Activated naive CD4-positive, alpha-beta T cell treated with anti-CD3 and anti-CD28 coated beads, Interleukin-2, amount 50 U/mL, for 72 hours (primary cell): ENCODE measurements around the gene CFAP65. TPM values are rescaled to one million over a fixed set of nuclear protein-coding genes. Genes with fewer than 3 reads are reported as not detected.

Experiments
- ATAC-seq, 2 donors: fragments of 150-1000 bp; cut with Tn5 transposase; 2 replicates each; pipeline ENCODE4 v1.10.0; 2021; ENCODE audit warnings: mild to moderate bottlenecking in 2 of 2, moderate library complexity in 2 of 2
- DNase-seq, 2 donors: peaks; one replicate each; pipeline ENCODE4 v3.0.0; 2021 to 2022; ENCODE audit warnings: low spot score in 2 of 2
- H3K27ac Mint-ChIP-seq, 2 donors: one replicate each; pipeline ENCODE4 v1.8.0; 2022; ENCODE audit warnings: mild to moderate bottlenecking in 2 of 2, mixed read lengths in 2 of 2
- H3K36me3 Mint-ChIP-seq, 2 donors: one replicate each; pipeline ENCODE4 v1.8.0; 2022; ENCODE audit warnings: mixed read lengths in 2 of 2
- H3K9me3 Mint-ChIP-seq, 2 donors: one replicate each; pipeline ENCODE4 v1.8.0; 2022; ENCODE audit warnings: mixed read lengths in 2 of 2
- total RNA-seq, 2 donors: library from RNA; stranded (reverse); gene quantifications; one replicate each; pipeline ENCODE4 v1.2.3, GENCODE V29; 2022

The CFAP65 gene
- total RNA-seq, 2 donors from 2014 or later: not detected

DNA sequence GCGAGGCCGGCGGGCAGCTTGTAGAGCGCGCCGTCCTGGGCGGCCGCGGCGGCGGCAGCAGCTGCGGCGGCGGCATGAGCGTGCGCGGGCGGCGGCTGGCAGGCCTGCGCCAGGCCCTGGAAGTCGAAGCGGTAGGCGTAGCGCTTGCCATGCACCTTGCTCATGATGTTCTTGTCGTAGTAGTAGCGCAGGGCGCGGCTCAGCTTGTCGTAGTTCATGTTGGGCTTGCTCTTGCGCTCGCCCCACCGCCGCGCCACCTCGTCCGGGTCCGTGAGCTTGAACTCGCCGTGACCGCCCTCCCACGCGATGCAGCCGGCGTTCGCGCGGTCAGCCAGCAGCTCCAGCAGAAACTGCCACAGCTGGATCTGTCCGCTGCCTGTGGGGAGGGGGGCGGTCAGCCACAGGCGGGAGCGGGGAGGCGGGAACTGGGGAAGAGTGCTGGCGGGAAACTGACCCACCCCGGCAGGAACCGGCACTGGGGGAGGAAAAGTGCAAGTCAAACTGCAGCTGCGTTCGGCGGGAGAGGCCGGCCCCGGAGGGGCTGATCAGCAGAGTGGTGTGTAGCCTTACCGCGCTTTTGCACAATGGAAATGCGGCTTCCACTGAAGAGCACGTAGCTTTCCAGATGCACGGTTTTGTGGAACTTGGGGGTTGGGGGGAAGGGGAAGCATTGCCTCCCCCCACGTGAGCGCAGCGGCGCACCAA is 59.3 kb downstream of the CFAP65 start:
- H3K9me3 Mint-ChIP-seq: no peaks in the 10 kb centered on the region
- H3K27ac Mint-ChIP-seq: no peak overlapping the region
- ATAC-seq (peak; percentile 16 to 37), DNase-seq (peak in 1 of 2 donors; percentile 47)
- peaks cover 0 to 6% of the 10 kb centered on the region in 2 donors for H3K36me3 Mint-ChIP-seq

DNA sequence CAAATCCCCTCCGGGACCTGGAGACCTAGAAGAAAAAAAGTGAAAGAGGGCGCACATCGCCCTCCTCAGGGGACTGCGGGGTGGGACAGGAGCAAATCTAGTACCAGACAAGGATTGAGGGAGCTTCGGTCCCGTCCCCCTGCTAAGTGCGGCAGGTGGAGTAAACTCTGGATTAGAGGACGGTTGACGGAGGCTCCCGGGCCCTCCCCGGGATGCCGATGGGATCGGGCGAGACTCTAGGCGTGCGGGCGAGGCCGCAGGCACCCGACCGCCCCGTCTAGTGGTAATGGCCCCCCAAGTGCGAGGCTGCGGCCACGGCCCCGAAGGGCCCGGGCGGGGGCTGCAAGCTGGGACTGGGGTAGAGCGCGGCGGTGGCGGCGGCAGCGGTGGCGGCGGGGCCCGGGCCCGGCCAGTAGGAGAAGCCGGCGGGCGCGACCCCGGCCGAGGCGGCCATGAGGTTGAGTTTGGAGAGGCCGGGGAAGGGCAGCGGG is 59.9 kb downstream of the CFAP65 start:
- Mint-ChIP-seq H3K36me3 (peaks cover 0 to 6% of the 10 kb centered on the region in 2 donors), H3K9me3 (no peaks in the 10 kb centered on the region), H3K27ac (no peak overlapping the region)
- ATAC-seq (peak in 1 of 2 donors; percentile 1), DNase-seq (no peak)

DNA sequence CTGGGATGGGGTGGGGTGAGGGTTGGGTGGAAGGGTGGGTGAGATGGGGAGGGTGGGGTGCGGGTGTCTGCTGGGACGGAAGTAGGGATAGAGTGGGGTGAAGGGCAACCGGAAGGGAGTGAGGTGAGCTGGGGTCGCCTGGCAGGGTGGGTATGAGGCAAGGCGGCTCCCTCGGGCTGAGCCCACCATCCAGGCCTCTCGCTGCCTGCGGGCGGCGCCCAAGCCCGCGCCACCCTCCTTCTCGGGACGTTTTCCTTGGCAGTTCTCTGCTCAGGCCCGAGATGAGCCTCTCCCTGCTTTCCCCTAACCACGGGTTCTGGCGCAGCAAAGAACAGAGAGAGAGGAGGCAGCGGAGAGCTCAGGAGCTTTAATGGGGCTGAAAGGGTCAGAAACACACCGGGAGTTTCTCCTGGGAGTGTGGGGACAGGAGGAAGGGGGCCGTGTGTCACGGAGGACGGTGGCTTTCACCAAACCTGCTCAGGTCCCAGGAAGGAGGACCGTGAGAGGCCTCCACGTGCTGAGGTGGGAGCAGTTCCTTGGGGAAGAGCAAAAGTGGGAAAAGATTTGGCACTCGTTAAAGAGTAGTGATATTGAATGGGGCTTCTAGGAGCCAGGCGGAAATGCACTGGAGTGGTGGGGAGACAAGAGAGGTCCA is 60.5 kb downstream of the CFAP65 start:
- peak overlapping the region in 1 of 2 donors; percentile 94 for H3K27ac Mint-ChIP-seq
- ATAC-seq (no peak), DNase-seq (peak in 1 of 2 donors; percentile 18)
- no peaks in the 10 kb centered on the region for H3K9me3 Mint-ChIP-seq
- H3K36me3 Mint-ChIP-seq: peaks cover 0 to 6% of the 10 kb centered on the region in 2 donors

DNA sequence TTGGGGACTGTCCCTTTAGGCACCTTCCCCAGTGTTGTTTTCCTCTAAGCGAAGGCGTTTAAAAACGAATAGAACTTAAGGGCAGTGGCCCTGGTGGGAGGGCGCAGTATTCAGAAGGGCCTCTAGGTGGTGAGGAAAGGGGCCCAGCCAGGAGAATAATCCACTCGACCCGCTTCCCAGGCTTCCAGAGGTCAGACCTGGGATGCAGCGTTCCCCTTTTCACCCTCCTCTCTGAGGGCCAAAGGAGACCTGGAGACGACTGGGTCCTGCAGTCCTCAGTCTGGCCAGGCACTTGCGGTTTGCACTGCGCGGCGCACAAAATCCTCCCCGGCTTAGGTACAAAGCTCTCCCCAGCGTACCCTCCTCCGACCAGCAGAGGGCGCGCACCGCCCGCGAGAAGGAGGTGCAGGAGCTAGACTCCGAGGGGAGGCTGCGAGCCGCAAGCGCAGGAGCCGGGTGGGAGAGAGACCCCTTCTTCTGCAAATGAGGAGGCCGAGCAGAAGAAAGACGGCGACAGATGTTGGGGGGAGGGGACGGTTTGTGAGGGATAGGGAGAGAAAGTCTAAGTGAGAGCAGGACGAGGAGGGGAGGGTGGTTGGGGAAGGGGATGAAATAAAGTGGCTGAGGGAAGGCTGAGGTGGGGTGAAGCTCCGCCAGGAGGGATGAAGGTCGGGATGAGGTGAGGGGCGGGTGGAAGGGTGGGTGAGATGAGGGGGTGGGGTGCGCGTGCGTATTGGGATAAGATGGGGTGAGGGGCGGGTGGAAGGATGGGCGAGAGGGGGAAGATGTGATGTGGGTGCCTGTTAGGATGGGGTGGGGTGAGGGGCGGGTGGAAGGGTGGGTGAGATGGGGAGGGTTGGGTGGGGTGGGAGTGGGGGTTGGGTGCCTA is 61.2 kb downstream of the CFAP65 start:
- Mint-ChIP-seq H3K9me3 (no peaks in the 10 kb centered on the region), H3K36me3 (peaks cover 0 to 6% of the 10 kb centered on the region in 2 donors), H3K27ac (no peak overlapping the region)
- peak; percentile 92 to 93 for ATAC-seq
- DNase-seq: peak; percentile 78 to 92

DNA sequence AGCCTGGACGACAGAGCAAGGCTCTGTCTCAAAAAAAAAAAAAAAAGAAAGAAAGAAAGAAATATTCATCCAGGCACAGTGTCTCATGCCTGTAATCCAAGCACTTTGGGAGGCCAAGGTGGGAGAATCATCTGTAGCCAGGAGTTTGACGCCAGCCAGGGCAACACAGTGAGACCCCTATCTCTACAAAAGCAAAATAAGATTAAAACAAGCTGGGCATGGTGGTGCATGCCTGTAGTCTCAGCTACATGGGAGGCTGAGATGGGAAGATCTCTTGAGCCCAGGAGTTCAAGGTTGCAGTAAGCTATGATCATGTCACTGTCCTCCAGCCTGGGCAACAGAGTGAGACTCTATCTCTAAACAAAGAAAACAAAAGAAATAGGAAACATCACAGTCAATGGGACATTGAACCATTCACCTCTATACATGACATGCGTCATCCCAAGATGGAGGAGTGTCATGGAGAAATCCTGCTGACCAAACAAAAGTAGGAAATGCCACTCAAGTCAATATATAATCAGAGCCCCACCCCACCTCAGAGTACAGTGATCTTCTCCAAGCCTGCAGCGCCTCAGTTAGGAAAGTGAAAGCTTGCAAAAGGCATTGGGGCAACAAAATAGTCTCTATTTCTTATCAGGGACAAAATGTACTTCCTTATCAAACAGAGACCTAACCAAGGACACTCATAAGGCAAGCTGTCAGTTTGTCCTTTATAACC is 66.1 kb downstream of the CFAP65 start:
- ATAC-seq: no peak
- no peak overlapping the region for H3K27ac Mint-ChIP-seq
- DNase-seq: no peak
- no peaks in the 10 kb centered on the region for H3K9me3 Mint-ChIP-seq
- H3K36me3 Mint-ChIP-seq: no peaks in the 10 kb centered on the region

DNA sequence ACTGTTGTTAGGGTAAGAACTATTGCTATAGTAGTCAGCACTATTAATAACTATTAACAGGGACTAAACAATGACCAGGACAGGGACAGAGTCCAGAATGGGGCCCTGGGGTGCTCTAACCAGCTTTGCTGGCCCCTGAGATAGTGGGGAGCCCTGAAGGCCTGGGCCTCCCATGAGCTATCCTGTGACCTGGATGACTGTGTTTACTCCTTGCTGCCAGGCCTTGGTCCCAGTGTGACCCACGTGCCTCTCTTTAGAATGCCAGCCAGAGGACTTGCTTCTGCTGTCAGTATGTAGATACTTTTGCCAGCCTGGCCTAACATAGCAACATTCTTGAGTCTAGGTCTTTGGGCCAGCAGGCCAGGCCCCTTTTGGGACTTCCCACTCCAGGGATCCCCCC is 70.4 kb downstream of the CFAP65 start:
- Mint-ChIP-seq H3K9me3 (no peaks in the 10 kb centered on the region), H3K36me3 (no peaks in the 10 kb centered on the region), H3K27ac (no peak overlapping the region)
- no peak for DNase-seq
- no peak for ATAC-seq

DNA sequence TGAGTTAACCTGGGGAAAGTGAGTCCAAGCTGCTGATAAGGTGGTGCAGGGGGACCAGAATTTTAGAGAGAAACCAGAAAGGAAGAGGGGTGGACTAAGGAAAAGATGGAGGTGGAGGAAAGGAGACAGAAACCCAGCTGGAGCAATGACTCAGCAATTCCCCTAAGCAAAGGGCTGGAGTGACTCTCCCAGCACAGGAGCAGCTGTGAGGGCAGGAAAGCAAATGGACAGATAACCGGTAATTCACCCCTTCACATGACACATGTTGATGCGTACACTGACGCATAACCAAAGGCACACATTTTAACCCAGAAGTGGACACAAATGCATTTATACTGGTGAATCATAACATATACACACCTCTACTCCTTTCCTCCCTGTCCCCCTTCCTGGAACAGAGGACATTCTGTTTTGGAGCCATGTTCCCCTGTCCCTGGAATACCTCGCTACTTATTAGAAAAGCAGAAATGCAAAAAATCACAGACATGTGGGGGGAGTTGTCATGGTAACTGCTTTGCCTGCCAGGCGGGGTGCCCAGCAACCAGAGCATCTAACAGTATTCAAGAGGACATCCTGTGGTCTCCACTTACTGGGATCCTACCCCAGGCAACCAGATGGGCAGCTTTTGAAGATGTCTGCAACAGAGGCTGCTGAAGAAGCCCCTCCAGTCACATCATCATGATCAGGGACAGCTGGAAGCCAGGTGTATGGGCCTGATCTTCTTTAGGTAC is 77.1 kb downstream of the CFAP65 start:
- no peak overlapping the region for H3K27ac Mint-ChIP-seq
- DNase-seq: peak in 1 of 2 donors; percentile 18
- H3K9me3 Mint-ChIP-seq: no peaks in the 10 kb centered on the region
- H3K36me3 Mint-ChIP-seq: no peaks in the 10 kb centered on the region
- ATAC-seq: no peak

DNA sequence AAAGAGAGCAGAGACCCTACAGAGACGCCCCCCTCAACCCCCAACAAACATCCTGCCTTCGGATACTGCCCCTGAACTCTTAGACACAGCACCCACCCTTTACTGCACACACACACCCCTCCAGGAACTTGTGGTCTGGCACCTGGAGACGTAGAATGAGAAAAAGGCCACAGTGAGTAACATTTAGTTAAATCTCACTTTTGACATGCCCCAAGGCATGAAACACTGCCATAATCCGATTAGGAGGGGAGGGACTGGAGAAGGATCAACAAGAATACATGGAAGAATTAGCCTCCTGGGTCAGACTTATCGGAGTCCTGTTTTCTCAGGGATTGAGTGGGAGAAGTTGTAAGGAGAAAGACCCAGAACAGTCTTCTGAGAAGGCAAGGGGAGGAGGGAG is 77.7 kb downstream of the CFAP65 start:
- ATAC-seq (no peak), DNase-seq (no peak)
- Mint-ChIP-seq H3K27ac (no peak overlapping the region), H3K9me3 (no peaks in the 10 kb centered on the region), H3K36me3 (no peaks in the 10 kb centered on the region)

DNA sequence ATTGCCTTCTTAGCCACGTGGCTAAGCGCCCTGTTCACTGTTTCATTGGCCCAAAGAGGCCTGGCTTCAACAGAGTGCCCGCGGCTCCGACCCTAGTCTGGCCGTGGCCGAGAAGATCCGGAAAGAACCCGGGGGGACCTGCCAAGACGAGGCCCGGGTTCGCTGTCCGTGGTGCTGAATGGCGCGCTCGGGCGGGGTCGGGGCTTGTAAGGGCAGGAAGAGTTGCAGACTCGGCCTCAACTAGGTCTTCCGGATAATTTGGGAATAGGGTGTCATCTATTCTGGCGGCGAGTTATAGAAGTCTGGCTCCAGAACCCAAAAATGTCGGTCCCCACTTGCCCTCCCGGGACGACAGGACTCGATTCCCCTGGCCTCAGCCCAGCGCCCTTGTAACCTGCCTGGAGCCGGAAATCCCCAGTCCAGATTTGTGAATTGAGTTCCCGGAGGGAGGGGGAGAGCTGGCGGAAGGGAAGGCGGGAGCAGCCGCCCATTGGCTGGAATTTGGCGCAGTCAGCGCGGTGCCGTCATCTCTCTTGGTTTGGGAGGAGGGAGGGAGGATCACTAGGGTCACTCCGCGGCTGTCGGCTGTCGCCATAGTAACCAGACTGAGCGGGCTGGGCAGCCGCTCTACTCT is 78.3 kb downstream of the CFAP65 start:
- ATAC-seq: no peak
- peak; percentile 34 to 78 for DNase-seq
- Mint-ChIP-seq H3K9me3 (no peaks in the 10 kb centered on the region), H3K27ac (no peak overlapping the region), H3K36me3 (no peaks in the 10 kb centered on the region)

DNA sequence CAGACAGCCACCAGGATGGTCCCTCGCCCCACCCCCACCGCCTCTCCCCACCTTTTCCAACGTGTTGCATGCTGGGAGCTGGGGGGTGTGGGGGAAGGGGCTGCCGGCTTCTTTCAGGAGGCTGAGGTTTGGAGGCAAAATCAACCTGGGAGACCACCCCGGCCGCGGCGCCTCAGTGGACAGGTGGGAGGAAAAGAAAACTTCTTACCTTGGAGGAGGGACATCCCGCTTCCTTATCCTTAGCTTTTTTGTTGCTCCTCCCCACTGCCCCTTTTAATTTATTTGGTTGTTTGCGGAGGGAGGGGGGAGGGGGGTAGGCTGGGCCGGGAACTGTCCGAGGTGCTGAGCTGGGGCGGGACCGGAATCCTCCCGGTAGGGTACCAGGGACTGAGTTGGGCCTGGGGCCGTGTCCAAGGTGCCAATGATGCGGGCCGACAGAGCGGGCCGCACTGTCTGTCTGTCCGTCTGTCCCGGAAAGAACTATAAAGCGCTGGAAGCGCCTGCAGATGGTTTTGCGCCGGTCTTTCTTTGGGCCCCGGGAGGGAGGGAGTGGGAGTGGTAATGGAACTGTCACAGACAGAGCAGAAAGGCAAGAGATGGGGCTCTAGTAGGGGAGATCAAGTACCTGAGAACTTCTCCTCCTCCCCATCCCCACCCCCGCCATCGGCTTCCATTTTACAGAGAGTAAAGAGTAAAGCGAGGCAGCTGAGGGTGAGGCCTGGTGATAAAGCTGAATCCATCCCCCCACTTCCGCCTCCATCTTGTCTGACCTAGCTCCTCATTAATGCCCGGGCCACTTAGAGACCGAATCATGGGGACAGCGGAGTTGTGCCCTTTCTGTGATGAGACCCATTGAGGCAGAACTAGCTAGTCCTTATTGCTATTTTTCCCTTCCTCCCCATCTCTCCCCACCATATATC is 79.4 kb downstream of the CFAP65 start:
- Mint-ChIP-seq H3K9me3 (no peaks in the 10 kb centered on the region), H3K36me3 (no peaks in the 10 kb centered on the region), H3K27ac (no peak overlapping the region)
- ATAC-seq (no peak), DNase-seq (no peak)

DNA sequence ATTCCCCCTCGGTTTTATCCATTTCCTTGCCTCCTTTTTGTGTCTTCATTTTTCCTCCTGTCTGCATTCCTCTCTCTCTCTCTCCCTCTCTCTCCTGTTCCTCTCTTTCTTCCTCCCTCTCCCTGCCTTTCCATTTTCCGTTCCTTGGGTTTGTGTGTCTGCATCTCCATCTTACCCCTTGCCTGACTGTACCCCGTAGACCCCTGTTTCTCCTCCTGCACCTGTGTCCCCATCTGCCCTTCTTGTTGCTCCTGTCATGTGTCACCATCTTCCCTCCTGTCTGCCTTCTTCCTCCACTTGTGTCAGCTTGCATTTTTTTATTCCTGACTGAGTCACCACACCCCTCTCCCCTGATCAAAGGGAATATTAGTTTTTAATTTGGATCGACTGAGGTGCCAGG is 80.1 kb downstream of the CFAP65 start:
- no peaks in the 10 kb centered on the region for H3K36me3 Mint-ChIP-seq
- ATAC-seq: no peak

DNA sequence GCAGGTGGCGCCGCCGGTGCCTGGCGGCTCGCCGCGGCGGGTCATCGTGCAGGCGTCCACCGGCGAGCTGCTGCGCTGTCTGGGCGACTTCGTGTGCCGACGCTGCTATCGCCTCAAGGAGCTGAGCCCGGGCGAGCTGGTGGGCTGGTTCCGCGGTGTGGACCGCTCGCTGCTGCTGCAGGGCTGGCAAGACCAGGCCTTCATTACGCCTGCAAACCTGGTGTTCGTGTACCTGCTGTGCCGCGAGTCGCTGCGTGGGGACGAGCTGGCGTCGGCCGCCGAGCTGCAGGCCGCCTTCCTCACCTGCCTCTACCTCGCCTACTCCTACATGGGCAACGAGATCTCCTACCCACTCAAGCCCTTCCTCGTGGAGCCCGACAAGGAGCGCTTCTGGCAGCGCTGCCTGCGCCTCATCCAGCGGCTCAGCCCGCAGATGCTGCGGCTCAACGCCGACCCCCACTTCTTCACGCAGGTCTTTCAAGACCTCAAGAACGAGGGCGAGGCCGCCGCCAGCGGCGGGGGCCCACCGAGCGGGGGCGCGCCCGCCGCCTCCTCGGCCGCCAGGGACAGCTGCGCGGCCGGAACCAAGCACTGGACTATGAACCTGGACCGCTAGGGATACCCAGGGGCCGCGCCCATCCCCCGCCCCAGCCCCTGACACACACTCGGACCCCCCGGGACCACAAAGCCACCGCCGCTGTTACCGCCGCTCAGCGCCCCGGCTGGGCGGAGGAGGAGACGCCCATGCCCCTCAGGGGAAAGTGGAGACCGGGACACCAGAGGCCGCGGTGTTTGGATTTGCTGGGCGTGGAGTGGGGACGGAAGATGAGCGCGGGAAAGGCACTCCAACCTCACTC is 80.8 kb downstream of the CFAP65 start:
- ATAC-seq (no peak), DNase-seq (no peak)
- Mint-ChIP-seq H3K27ac (peak overlapping the region in 1 of 2 donors; percentile 2), H3K9me3 (no peaks in the 10 kb centered on the region), H3K36me3 (no peaks in the 10 kb centered on the region)

More for the DNA sequence above, 80.1 kb downstream of the CFAP65 start:
- H3K27ac Mint-ChIP-seq: peak overlapping the region in 1 of 2 donors; percentile 2
- no peaks in the 10 kb centered on the region for H3K9me3 Mint-ChIP-seq
- no peak for DNase-seq

DNA sequence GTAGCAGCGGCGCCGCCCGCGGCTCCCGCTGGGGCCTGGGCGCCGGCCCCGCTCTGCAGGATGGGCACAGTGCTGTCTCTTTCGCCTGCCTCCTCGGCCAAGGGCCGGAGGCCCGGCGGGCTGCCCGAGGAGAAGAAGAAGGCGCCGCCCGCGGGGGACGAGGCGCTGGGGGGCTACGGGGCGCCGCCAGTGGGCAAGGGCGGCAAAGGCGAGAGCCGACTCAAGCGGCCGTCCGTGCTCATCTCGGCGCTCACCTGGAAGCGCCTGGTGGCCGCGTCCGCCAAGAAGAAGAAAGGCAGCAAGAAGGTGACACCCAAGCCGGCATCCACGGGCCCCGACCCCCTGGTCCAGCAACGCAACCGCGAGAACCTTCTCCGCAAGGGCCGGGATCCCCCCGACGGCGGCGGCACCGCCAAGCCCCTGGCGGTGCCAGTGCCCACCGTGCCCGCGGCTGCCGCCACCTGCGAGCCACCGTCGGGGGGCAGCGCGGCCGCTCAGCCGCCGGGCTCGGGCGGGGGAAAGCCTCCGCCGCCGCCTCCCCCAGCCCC is 81.5 kb downstream of the CFAP65 start:
- ATAC-seq (no peak), DNase-seq (peak in 1 of 2 donors; percentile 22)
- H3K27ac Mint-ChIP-seq: no peak overlapping the region
- no peaks in the 10 kb centered on the region for H3K9me3 Mint-ChIP-seq
- H3K36me3 Mint-ChIP-seq: no peaks in the 10 kb centered on the region
